Measurements from ENCODE around the gene SPATA20. TPM values are rescaled to one million over a fixed set of nuclear protein-coding genes. Genes with fewer than 3 reads are reported as not detected.

Gene SPATA20
- 45.6 and 52.3 TPM in 2 replicates for total RNA-seq

DNA sequence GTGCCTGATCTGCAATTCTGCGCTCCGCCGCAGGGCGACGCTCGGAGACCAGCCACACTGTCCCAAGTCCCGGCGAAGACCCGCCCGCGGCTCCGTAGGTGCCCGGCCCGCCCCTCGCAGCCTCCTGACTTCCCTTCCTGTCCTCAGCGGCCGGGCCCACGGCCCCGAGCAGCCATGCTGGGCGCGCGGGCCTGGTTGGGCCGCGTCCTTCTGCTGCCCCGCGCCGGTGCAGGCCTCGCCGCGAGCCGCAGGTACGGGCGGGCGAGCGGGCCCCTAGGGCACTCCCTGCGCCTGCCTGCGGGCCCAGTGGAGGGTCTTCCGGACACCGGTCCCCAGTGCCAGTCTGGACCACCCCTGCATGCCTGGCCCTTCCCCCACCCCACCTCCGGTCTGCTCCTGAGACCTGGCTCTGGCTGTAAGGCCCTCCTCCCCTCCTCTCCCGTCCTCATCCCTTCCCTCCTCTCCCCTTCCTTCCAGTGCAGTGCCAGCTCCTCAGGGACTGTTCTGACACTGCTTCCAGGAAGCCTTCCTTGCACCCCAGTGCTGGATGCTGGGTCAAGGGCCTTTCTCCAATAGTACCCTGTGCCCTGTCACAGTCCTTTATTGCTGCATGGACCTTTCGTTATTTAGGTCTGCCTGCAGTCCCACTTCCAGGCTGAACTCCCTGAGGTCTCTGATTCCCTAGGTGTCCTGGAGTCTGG, at the start of gene SPATA20:
TSS of gene SPATA20 (plus strand) at position 140 of the 701 bp plus-strand sequence. CDS start at position 175, 35 bp downstream.
- Mint-ChIP-seq H3K27me3 (peaks cover 7% of the 10 kb centered on the region), H3K36me3 (ENCODE audit: low read depth) (peaks cover 7% of the 10 kb centered on the region), H3K4me1 (peaks cover 21% of the 10 kb centered on the region), H3K4me3 (peak within 1 kb of the TSS; percentile 85), H3K9me3 (no peaks in the 10 kb centered on the region), H3K27ac (peak within 1 kb of the TSS; percentile 66)
- TF ChIP-seq, protein P1, sequence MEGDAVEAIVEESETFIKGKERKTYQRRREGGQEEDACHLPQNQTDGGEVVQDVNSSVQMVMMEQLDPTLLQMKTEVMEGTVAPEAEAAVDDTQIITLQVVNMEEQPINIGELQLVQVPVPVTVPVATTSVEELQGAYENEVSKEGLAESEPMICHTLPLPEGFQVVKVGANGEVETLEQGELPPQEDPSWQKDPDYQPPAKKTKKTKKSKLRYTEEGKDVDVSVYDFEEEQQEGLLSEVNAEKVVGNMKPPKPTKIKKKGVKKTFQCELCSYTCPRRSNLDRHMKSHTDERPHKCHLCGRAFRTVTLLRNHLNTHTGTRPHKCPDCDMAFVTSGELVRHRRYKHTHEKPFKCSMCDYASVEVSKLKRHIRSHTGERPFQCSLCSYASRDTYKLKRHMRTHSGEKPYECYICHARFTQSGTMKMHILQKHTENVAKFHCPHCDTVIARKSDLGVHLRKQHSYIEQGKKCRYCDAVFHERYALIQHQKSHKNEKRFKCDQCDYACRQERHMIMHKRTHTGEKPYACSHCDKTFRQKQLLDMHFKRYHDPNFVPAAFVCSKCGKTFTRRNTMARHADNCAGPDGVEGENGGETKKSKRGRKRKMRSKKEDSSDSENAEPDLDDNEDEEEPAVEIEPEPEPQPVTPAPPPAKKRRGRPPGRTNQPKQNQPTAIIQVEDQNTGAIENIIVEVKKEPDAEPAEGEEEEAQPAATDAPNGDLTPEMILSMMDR (IDR thresholded peaks at IDR 0.05), result no peak
- POLR2A ChIA-PET, result interaction anchor here (0.6 to 0.9 kb wide), 4 partner anchors 230 to 708 kb away, joined by 3 to 4 read pairs (median 3); no protein-coding TSS in a partner anchor
- DNase-seq (peak; percentile 81), ATAC-seq (ENCODE audit: low read depth) (peak; percentile 89)
- CTCF ChIA-PET, result interaction anchor here (0.7 to 1.1 kb wide), 2 partner anchors 13 to 79 kb away, joined by 4 read pairs; partner anchors contain the start of gene CACNA1G
- intact Hi-C loops (cut with micrococcal nuclease), result loop anchor here (1.0 to 10.0 kb wide), 8 partner anchors 13 to 606 kb away; partner anchors contain the start of genes CACNA1G and NME1

DNA sequence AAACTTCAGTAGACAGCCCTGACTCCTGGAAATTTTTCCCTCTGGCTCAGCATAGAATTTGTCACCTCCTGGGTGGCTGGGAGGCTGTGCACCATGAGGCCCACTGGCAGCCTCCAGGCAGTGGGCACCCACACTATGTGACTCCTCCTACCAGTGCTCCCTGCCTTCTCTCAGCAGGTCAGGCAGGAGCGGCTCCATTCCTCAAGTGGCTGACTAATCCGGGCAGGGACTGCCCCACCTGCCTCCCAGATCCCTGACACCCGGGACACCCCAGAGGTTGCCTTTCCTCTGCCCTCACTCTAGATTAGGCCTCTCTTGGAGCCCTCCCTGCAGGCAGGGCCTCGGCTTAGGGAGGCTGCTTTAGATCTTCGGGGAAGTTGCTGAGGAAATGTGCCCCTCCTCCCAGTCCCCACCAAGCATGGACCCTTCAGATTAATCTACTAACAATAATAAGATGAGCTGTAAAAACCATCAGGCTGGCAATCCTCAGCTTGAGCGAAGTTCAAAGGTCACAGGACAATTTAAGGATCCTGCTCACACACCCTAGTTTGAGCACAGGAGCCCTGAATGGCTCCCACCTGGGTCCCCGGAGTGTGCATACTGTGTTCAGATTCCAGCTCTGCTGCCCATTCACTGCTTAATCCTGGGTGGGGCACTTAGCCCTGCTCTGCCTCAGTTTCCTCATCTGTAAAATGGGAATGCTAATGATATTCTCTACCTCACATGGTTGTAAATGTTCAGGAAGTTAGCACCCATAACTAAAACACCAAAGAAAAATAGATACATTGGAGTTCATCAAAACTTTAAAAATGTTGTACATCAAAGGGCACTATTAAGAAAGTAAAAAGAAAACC, 48.7 kb upstream of the SPATA20 start:
- Mint-ChIP-seq H3K4me1 (no peaks in the 10 kb centered on the region), H3K27me3 (peaks cover 2% of the 10 kb centered on the region), H3K9me3 (no peaks in the 10 kb centered on the region), H3K27ac (no peak overlapping the region), H3K4me3 (no peak overlapping the region), H3K36me3 (ENCODE audit: low read depth) (no peaks in the 10 kb centered on the region)
- intact Hi-C loops (cut with micrococcal nuclease), result no loop called here
- TF ChIP-seq, protein P1 (IDR thresholded peaks at IDR 0.05), result no peak
- ATAC-seq (ENCODE audit: low read depth), result no peak
- no peak for DNase-seq
- POLR2A ChIA-PET, result no interaction called here
- CTCF ChIA-PET, result no interaction called here

DNA sequence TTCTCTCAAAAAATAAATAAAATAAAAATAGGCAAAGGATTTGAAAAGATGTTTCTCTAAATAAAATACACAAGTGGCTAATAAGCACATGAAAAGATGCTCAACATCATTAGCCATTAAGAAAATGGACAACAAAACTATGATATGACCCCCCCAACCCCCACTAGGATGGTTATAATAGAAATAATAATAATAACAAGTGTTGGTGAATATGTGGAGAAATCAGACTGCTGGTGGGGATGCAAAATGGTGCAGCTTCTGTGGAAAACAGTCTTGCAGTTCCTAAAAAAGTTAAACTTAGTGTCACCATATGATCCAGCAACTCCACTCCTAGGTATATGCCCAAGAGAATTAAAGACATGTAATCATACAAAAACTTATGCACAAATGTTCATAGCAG, 47.7 kb upstream of the SPATA20 start:
- H3K9me3 Mint-ChIP-seq, result no peaks in the 10 kb centered on the region
- CTCF ChIA-PET, result no interaction called here
- peaks cover 2% of the 10 kb centered on the region for H3K27me3 Mint-ChIP-seq

DNA sequence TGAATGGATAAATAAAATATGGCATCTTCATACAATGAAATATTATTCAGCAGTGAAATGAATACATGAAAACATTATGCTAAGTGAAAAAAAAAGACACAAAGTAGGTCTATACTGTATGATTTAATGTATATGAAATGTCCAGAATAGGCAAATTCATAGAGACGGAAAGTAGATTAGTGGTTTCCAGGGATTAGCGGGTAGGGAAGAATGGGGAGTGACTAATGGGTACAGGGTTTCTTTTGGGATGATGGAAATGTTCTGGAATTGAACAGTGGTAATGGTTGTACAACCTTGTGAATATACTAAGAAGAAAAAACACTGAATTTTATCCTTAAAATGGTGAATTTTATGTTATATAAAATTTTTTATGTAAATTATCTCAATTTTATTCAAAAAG, 47.3 kb upstream of the SPATA20 start:
- intact Hi-C loops (cut with micrococcal nuclease), result no loop called here
- CTCF ChIA-PET, result no interaction called here

More for the DNA sequence above, 47.7 kb upstream of the SPATA20 start:
- TF ChIP-seq, protein P1 (IDR thresholded peaks at IDR 0.05), result no peak
- intact Hi-C loops (cut with micrococcal nuclease), result no loop called here
- POLR2A ChIA-PET, result no interaction called here
- Mint-ChIP-seq H3K4me3 (no peak overlapping the region), H3K27ac (no peak overlapping the region), H3K36me3 (ENCODE audit: low read depth) (no peaks in the 10 kb centered on the region), H3K4me1 (no peaks in the 10 kb centered on the region)
- ATAC-seq (ENCODE audit: low read depth) (no peak), DNase-seq (no peak)

More for the DNA sequence above, 47.3 kb upstream of the SPATA20 start:
- POLR2A ChIA-PET, result no interaction called here
- Mint-ChIP-seq H3K4me1 (no peaks in the 10 kb centered on the region), H3K9me3 (no peaks in the 10 kb centered on the region), H3K4me3 (no peak overlapping the region), H3K36me3 (ENCODE audit: low read depth) (no peaks in the 10 kb centered on the region), H3K27me3 (peaks cover 2% of the 10 kb centered on the region), H3K27ac (no peak overlapping the region)
- TF ChIP-seq, protein P1 (IDR thresholded peaks at IDR 0.05), result no peak
- ATAC-seq (ENCODE audit: low read depth) (no peak), DNase-seq (no peak)
